NCI-H2029 treated with DMSO at 0.1 percent for 48 hours (cell line): ENCODE measurements around the gene LYPLA2.
A peak's percentile ranks its signal among the peaks of the same experiment; 100 is the strongest.
"Not testable (repeated sequence)": the region's sequence is repeated elsewhere in the genome, so short reads cannot be mapped to it uniquely, and the experiment has no call there.

Source experiments
- DNase-seq: peaks from one replicate; lab custom pipeline; 2025; lab: John Stamatoyannopoulos, UW

The LYPLA2 gene

DNA sequence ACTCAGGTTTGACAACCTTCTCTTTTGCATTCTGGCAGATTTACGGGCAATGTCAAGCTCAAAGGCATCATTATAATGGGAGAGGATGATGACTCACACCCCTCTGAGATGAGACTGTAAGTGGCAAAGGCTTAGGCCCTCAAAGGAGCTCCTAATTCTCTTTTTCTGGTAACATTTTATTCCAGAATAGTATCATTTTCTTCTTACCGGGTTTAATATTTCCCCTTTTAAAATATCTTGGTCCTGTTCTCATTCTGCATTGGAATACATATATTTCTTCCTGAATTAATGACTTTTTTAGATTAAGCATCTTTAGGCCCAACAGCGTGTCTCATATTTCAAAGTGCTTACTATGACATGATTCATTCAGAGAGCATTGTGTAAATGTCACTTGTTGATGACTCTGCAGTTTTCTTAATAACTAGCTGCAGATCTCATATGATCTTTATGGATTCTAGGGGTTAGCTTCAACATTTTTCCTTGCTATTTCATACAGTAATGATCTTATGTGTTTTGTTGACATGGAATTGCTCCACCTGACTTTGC, 11.0 kb upstream of the LYPLA2 start:
- no peak for DNase-seq

DNA sequence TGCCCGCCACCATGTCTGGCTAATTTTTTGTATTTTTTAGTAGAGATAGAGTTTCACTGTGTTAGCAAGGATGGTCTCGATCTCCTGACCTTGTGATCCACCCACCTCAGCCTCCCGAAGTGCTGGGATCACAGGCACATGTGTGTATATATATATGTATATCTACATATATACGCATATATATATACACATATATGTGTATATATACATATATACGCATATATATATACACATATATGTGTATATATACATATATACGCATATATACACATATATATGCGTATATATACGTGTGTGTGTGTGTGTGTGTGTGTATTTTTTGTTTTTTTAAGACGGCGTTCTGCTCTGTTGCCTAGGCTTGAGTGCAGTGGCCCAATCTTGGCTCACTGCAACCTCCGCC, 7.8 kb upstream of the LYPLA2 start:
- not testable (repeated sequence) for DNase-seq

DNA sequence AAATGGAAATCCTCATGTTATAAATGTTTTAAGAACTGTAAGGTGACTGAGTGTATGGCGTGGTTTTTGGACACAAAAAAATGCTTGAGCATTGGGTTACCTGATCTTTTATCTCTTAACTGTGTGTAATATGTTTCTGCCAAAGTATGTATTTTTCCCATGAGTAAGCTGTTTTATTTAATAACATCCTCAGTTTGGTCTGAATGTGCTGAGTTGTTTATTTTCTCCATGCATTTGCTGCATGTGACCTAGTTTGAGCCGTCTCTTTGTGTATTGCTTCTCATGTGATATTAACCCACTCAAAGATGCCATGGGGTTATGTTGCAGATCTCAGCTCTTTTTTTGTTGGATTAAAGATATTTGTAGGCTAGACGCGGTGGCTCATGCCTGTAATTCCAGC, 6.1 kb upstream of the LYPLA2 start:
- DNase-seq = no peak

DNA sequence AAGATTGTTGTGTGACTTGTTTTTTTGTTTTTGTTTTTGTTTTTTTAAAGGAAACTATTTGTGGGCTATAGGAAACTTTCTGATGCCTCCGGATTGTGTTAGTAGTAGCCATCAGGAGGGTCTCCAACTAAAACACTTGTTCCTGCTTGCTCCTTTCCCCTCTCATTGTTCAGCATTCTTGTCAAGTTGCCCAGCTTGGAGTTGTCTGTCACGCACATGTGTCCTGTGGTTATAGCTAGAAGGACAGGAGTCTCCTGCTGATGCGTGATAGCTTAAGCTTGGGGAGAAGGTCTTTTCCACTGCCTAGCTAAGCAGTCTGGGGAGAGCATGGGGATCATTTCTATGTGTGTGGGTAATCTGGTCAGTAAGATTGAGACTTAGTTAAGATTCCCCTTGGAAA, 3.2 kb upstream of the LYPLA2 start:
- DNase-seq = no peak

DNA sequence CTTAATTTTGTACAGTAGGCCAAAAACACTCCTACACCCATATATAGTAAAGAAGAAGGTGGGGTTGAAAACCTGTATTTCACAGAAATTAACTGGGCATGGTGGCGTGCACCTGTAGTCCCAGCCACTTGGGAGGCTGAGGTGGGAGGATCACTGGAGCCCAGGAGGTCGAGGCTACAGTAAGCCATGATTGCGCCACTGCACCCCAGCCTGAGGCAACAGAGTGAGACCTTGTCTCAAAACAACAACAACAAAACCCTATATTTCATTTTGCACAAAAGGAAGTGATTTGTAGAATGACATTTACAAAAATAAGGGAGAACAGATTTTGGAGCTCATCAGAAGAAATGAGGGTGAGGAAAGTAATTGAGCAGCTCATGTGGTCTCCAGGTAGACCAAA, 2.2 kb upstream of the LYPLA2 start:
- DNase-seq = no peak

DNA sequence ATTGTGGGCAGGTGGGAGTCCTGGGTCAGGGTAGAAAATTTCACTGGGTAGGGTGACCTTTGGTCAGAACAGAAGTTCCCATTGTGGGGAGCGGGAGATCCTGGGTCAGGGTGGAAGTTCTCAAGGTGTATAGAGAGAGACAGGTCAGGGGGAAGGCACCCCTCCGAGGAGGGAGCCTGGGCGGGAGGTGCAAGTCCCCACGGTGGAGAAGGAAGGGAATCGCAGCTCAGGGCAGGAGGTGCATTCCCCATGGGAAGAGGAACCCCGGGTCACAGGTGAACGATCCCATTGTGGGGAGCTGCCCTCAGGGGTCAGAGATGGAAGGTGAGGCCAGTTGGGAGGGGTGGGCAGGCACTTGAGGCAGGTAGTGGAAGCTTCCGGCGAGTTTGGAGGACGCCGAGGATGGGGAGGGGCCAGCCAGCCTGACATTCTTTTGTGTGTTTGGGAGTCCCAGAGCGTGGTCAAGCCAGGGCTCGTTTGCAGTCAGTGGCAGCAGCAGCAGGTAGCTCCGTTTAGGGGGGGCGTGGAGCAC, 637 bp downstream of the LYPLA2 start:
- no peak for DNase-seq

DNA sequence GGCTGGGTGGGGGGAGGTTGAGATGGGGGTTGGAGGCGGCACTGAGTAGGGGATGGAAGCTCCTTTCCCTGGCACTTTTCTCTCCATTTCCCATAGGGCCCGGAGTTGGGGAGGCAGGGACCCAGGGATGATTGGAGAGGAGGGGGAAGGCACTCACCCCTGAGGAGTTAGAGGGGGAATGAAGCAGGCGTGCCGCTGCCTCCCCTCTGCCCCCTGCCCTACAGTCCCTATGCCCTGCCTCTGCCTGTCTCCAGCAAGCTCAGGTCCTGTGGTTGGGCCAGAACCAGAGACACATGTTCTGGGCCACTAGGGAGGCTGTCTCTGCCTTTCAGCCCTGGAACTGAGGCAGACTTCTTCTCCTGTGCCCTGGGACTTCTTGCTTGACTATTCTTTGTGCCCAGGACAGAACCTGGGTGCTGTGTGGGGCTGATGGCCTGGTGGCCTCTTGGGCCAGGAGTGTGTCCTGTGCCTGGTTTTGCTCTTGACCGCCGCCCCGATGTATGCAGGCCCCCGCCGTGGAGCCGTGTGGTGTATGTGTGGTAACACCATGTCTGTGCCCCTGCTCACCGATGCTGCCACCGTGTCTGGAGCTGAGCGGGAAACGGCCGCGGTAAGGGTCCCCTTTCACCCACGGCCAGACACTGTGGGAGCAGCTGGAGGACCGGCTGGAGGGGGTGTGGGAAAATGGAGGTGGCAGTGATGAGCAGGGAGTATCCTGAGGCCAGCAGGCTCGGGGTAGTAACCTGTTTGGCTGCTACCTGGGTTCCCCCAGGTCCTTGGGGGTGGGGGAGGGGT, 1.4 kb downstream of the LYPLA2 start:
- DNase-seq = no peak

DNA sequence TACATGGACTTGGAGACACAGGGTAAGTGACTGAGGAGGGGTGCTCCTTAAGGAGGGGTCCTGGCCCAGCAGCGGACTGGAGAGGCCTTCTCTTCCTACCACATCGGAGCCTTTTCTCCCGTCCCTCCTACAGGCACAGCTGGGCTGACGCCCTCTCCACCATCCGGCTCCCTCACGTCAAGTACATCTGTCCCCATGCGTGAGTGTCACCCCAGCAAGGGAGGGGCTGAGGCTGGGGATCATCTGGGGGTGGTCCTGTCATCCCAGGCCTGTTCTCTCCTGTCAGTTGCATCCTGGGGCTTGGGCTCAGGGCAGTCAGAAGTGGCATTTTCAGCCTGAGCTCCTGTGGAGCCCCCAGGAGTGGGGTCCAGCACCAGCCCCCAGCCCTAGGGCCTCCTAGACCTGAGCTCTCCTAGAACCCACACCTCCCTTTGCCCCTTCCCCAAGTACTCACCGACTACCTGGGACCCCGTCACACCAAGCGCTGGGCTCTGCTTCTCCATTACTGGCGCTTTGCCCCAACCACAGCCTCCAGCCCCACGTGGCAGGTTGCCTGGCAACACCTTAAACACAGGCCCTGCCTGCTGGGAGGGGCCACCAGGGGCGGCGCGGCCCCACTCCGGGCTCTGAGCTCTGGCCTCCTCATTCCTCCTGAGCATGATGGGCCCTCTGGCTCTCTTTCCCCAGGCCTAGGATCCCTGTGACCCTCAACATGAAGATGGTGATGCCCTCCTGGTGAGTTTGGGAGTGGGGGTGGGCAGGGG, 2.3 kb downstream of the LYPLA2 start:
- DNase-seq = no peak

DNA sequence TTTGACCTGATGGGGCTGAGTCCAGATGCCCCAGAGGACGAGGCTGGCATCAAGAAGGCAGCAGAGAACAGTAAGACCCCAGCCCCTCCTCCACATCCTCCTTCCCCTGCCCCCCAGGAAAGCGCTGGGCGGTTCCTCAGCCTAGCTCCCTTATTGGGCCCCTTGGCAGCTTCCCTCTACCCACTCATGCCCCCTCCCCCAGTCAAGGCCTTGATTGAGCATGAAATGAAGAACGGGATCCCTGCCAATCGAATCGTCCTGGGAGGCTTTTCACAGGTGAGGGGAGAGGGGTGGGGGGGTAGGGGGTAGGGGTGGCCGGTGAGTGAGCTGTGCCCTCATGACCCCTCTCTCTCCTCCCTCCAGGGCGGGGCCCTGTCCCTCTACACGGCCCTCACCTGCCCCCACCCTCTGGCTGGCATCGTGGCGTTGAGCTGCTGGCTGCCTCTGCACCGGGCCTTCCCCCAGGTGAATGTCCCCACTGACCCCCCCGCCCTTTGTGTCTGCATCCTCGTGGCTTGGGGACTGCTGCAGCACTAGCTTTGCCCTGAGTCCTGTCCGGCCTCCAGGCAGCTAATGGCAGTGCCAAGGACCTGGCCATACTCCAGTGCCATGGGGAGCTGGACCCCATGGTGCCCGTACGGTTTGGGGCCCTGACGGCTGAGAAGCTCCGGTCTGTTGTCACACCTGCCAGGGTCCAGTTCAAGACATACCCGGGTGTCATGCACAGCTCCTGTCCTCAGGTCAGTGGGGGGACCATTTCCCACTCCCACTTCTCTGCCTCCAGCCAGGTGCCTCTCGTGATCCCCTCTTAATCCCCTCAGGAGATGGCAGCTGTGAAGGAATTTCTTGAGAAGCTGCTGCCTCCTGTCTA, 3.2 kb downstream of the LYPLA2 start:
- DNase-seq = no peak

DNA sequence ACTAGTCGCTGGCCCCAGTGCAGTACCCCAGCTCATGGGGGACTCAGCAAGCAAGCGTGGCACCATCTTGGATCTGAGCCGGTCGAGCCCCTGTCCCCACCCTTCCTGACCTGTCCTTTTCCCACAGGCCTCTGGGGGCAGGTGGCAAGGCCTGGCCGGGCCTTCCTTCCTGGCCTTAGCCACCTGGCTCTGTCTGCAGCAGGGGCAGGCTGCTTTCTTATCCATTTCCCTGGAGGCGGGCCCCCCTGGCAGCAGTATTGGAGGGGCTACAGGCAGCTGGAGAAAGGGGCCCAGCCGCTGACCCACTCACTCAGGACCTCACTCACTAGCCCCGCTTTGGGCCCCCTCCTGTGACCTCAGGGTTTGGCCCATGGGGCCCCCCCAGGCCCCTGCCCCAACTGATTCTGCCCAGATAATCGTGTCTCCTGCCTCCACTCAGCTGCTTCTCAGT, 3.8 kb downstream of the LYPLA2 start:
- not testable (repeated sequence) for DNase-seq

DNA sequence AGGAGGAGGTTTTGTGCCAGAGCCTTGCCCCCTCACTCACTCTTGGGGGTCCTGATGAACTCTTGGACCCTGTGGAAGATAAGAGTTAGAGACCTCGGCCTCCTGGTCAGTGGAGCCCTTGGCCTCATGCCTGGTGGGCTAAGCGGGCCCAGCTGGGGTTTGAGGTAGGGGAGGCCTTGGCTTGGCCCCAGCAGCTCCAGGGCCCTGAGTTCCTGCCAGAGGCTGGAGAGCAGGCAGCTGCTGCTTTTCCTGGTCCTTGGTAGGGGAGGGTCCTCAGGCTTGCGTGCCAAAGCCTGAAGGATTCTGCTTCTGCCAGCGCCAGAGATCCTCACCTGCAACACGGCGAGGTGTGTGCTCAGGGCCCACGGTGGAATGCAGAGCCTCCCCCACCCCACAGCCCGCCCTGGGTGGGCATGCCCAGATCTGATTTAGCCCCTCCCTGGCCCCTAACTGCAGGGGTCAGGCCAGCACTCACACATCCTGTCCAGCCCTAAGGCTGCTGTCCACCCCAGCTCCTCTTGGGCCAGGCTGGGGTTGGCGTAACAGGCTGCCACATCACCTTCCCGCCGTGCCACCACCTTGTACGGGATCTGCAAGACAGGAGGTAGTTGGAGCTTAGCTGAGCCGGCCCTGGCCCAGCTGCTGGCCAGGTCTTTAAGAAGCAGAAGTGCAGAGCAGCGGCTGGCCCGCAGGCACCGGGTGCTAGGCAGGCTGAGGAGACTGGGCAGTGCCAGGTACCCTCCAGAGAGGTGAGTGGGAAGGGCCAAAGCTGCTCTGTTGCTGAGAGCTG, 4.9 kb downstream of the LYPLA2 start:
- no peak for DNase-seq

DNA sequence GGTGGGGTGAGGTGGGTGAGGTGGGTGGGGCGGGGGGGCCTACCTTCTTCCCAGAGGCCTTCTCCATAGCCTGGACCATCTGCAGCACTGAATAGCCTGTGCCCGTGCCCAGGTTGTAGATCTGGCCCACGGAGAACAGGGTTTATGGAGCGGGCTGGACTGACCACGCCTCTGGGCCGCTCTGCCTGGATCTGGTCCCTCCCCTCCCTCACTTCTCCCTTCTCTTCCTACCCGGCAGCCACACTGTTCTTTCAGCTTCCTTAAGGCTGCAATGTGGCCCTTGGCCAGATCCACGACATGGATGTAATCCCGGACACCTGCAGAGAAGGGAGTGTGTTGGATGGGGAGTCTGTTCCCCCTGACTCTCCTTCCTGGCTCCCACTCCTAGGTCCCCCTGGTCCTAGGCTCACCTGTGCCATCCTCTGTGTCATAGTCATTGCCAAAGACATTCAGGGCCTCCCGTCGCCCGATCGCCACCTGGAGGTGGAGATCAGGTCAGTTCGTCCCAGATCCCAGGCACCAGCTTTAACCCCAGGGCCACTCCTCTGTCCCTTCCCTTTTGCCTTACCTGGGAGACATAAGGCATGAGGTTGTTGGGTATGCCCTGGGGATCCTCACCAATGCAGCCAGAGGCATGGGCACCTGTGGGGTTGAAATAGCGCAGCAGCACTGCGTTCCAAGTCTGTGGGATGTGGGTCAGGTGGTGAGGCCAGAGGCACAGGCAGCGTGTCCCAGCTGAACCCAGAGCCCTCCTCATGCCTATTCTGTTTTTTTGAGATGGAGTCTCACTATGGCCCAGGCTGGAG, 5.7 kb downstream of the LYPLA2 start:
- DNase-seq = no peak

DNA sequence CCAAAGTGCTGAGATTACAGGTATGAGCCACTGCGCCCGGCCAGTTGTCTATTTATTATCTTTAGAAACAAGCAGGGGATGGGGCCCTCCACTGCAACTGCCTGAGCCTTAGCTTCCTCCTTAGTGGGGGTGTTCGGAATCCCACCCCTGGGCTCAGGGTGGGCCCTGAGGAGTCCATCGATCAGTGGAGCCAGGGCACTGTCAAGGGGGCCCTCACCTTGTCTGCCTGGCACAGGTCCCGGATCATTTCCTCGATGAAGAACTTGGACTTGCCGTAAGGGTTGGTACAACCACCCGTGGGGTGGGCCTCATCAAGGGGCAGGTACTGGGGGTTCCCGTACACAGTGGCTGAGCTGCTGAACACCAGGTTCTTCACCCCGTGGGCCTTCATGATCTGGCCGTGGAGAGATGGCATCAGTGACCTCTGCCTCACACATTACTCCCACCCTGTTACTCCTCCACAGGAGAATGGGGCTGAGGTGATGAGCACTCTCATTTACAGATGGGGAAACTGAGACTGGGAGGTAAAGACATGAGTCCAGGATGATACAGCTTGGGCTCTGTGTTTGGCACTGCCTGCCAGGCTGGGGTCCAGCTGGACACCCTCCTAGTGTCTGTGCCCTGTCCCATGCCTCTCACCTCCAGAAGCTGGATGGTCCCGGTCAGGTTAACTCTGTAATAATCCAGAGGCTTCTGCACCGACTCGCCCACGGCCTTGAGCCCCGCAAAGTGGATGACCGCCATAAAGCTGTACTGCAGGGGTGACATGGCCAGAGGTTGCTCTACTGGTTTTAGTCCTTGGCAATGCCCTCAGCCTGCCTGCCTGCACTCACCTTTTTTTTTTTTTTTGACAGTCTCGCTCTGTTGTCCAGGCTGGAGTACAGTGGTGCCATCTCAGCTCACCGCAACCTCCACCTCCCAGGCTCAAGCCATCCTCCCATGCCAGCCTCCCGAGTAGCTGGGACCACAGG, 6.8 kb downstream of the LYPLA2 start:
- no peak for DNase-seq

DNA sequence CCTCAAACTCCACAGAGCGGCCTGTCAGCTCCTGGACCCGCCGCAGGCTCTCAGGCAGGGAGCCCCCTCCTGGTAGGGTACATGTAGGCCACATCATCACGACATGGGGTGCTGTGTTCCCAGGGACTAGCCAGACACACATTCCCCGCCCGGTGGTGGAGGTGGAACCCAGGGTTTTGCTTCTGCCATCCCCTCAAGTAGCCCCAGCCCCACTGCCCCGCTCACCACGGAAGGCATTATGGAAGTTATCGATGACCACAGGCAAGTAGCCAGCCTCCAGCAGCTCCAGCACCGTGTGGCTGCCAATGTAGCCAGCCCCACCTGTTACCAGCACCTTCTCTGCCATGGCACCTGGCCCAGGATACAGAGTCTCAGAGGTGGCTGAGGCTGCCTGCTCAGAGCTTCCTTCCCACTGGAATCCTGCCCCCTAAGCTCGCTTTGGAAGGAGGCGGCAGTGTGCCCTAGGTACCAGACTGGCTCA, 7.8 kb downstream of the LYPLA2 start:
- DNase-seq = no peak

DNA sequence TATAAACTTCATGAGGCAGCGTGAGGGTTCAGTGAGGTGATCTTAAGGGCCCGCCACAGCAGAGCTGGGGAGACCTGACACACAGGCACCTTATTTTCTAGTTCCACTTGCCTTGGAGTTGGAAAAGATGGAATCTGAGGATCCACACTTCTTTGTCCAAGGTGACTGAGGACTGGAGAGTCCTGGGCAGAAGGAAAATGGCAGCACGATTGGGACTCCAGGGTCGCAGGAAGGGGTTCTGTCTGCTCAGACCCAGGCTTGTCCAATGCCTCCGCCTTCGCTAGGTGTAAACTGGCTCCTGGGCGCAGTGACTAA, 8.3 kb downstream of the LYPLA2 start:
- no peak for DNase-seq

DNA sequence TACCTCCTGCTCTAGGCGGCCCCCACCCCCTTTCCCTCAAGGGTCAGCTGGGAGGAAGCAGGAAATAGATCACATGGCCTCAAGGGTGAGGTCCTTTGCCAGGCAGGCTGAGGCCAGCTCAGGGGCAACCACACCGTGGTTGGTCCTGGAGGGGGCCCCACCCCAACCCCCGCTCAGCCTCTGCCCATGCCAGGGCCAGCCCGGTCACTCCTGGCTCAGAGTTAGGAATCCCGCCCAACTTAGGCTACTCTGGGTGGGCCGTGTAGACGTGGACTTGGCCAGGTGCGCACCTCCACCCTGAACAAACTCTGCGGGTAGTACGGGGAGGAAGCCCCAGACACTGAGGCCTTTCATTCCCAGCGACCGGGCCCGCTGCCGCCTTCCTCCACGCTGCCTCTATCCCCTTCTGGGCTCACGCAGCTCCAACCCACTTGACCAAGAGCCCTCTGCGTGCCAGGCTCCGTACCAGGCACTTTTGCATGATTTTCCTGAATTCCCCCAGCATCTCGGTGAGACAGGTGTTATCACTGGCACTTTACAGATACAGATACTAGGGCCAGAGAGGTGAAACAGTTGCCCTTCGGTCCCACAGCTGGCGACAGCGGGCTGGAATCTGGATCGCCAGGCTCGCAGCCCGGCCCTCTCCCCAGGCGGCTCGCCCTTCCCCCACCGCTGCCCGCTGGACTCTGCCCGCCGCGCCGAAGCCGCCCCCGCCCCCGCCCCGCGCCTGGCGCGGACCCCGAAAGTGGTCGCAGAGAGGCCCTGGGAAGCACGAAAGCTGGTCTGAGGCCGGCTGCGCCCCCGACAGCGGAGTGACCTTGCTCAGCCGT, 8.8 kb downstream of the LYPLA2 start:
- DNase-seq = peak; percentile 36

DNA sequence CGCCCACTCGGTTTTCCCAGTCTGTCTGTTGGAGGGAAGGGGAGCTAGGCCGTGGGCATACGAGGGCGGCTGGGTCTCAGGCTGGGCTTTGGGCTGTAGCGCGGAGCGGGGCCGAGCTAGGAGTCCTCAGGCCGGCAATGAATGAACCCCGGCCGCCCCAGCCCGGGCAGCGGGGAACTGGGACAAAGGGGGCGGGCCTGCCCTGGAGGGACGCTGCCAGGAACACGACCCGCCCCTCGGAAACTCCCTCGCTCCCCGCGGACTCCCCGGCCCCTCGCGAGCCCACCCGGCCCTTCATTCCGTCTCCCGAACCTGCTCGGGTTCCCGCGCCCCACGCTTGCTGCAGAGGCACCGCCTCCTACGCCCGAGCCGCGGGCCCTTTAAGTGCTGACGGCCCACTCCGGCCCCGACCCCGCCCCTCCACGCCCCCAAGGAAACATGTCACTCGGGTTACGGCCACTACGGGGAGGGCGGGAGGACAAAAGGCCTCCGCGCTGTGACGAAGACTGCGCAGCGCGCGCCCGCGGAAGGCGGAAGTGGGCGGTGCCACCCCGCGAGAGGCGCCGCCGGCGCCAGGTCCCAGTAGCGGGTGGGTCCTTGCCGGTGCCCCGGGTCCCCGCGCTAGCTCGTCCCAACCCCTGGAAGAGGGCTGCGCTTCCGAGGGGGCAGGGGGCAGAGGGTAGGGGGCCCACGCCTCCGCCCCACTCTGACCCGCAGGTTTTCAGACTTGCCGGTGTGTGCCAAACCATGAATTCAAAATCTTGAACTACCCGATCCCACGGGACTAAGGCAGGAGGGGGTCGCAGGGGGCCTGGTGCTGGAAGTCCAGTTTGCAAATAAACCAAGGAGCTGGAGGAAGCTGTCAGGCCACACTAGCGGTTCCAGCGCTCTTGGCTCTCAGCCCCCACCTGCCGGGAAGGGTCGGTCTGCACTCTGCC, 9.7 kb downstream of the LYPLA2 start, which contains the start of gene GALE:
GALE (minus strand) TSS at position 355 of the 938 bp plus-strand sequence. CDS start 1,747 bp downstream, outside the sequence.
- DNase-seq = peak; percentile 54
